WTC11 (cell line): ENCODE results near the gene ASIC3. TPM values are rescaled to one million over a fixed set of nuclear protein-coding genes. Genes with fewer than 3 reads are reported as not detected.

Source experiments
- ATAC-seq: fragments of 200-7000 bp; cut with Tn5 transposase; 2 replicates; pipeline ENCODE4 v1.10.0; 2021; ENCODE audit warnings: mild to moderate bottlenecking, moderate library complexity
- CTCF ChIA-PET: fragments of 300-600 bp; sonication (Branson Sonifier 250); formaldehyde crosslinking; loops from one replicate; lab custom pipeline; 2021; ENCODE audit warnings: antibody characterized with exemption; lab: Charles Lee
- POLR2A ChIA-PET: fragments of 350-600 bp; sonication (Branson Sonifier 250); formaldehyde crosslinking; loops from one replicate; lab custom pipeline; 2021; ENCODE audit warnings: antibody characterized with exemption; lab: Charles Lee
- DNase-seq: peaks from one replicate; pipeline ENCODE4 v3.0.0; 2021; ENCODE audit warnings: low spot score
- H3K27ac Mint-ChIP-seq: 2 replicates; pipeline ENCODE4 v1.8.0; 2021; ENCODE audit warnings: mixed read lengths
- H3K27me3 Mint-ChIP-seq: 2 replicates; pipeline ENCODE4 v1.8.0; 2021; ENCODE audit warnings: low read depth, mild to moderate bottlenecking, moderate library complexity, mixed read lengths
- H3K36me3 Mint-ChIP-seq: 2 replicates; pipeline ENCODE4 v1.8.0; 2021; ENCODE audit warnings: mixed read lengths
- H3K4me1 Mint-ChIP-seq: 2 replicates; pipeline ENCODE4 v1.8.0; 2022; ENCODE audit warnings: mixed read lengths
- H3K4me3 Mint-ChIP-seq: 2 replicates; pipeline ENCODE4 v1.8.0; 2021; ENCODE audit warnings: mild to moderate bottlenecking, moderate library complexity, mixed read lengths
- H3K9me3 Mint-ChIP-seq: 2 replicates; pipeline ENCODE4 v1.8.0; 2021; ENCODE audit warnings: mixed read lengths
- CREB1 ChIP-seq: sonication (generic); formaldehyde crosslinking; IDR thresholded peaks from 2 replicates; pipeline ENCODE4 v1.8.0; 2023; ENCODE audit warnings: mild to moderate bottlenecking, missing genetic modification reagents
- CREM ChIP-seq: sonication (generic); formaldehyde crosslinking; IDR thresholded peaks from 2 replicates; pipeline ENCODE4 v1.8.1; 2022; ENCODE audit warnings: mild to moderate bottlenecking, missing genetic modification reagents, moderate library complexity
- ERG ChIP-seq: fragments of 250-450 bp; sonication (Bioruptor Pico); IDR thresholded peaks from 2 replicates; pipeline ENCODE4 v1.8.0; 2021; ENCODE audit warnings: mild to moderate bottlenecking
- ETV6 ChIP-seq: sonication (generic); formaldehyde crosslinking; IDR thresholded peaks from 2 replicates; pipeline ENCODE4 v1.8.1; 2022; ENCODE audit warnings: mild to moderate bottlenecking, missing genetic modification reagents
- JAZF1 ChIP-seq: fragments of 250-450 bp; sonication (Bioruptor Pico); IDR thresholded peaks from 2 replicates; pipeline ENCODE4 v1.9.0; 2021; ENCODE audit warnings: moderate library complexity, mild to moderate bottlenecking, inconsistent platforms
- MYBL2 ChIP-seq: sonication (generic); formaldehyde crosslinking; IDR thresholded peaks from 2 replicates; pipeline ENCODE4 v1.8.1; 2023; ENCODE audit warnings: mild to moderate bottlenecking, moderate library complexity, missing genetic modification reagents
- NFATC4 ChIP-seq: fragments of 250-450 bp; sonication (Bioruptor Pico); IDR thresholded peaks from 2 replicates; pipeline ENCODE4 v1.9.0; 2021; ENCODE audit warnings: mild to moderate bottlenecking
- OVOL2 ChIP-seq: fragments of 250-450 bp; sonication (Bioruptor Pico); IDR thresholded peaks from 2 replicates; pipeline ENCODE4 v1.9.0; 2021; ENCODE audit warnings: mild to moderate bottlenecking, borderline replicate concordance
- TEAD1 ChIP-seq: sonication (generic); formaldehyde crosslinking; IDR thresholded peaks from 2 replicates; pipeline ENCODE4 v1.8.0; 2022; ENCODE audit warnings: mild to moderate bottlenecking, missing genetic modification reagents
- ZNF263 ChIP-seq: sonication (generic); formaldehyde crosslinking; IDR thresholded peaks from 2 replicates; pipeline ENCODE4 v1.8.1; 2022; ENCODE audit warnings: low read depth, mild to moderate bottlenecking, moderate library complexity, missing genetic modification reagents
- ZNF512 ChIP-seq: sonication (generic); formaldehyde crosslinking; IDR thresholded peaks from 2 replicates; pipeline ENCODE4 v1.8.1; 2022; ENCODE audit warnings: missing genetic modification reagents, borderline replicate concordance
- total RNA-seq: library from RNA; stranded (reverse); gene quantifications from 3 replicates; pipeline ENCODE4 v1.2.3, GENCODE V29; 2021
- TF ChIP-seq, protein P1 (sequence below): sonication (generic); formaldehyde crosslinking; IDR thresholded peaks from 2 replicates; pipeline ENCODE4 v1.8.1; 2022; ENCODE audit warnings: mild to moderate bottlenecking, moderate library complexity, missing genetic modification reagents
- TF ChIP-seq, protein P2 (sequence below): sonication (generic); formaldehyde crosslinking; IDR thresholded peaks from 2 replicates; pipeline ENCODE4 v1.8.0; 2022; ENCODE audit warnings: mild to moderate bottlenecking, missing genetic modification reagents
- TF ChIP-seq, protein P3 (sequence below): sonication (generic); formaldehyde crosslinking; IDR thresholded peaks from 2 replicates; pipeline ENCODE4 v1.8.0; 2022; ENCODE audit warnings: mild to moderate bottlenecking, missing genetic modification reagents
- TF ChIP-seq, protein P4 (sequence below): sonication (generic); formaldehyde crosslinking; conservative IDR thresholded peaks from 2 replicates; pipeline ENCODE4 v1.8.1; 2022; ENCODE audit warnings: mild to moderate bottlenecking, missing genetic modification reagents
- TF ChIP-seq, protein P5 (sequence below): sonication (generic); formaldehyde crosslinking; IDR thresholded peaks from 2 replicates; pipeline ENCODE4 v1.8.0; 2022; ENCODE audit warnings: mild to moderate bottlenecking, missing genetic modification reagents

Gene ASIC3
- total RNA-seq, 1 experiment from 2014 or later: 5.5 TPM

GRCh38 chr7:151083071-151083823 lies 34.9 kb downstream of the ASIC3 start, which contains the start of gene TMUB1 (continued):
- TF ChIP-seq, protein P1, sequence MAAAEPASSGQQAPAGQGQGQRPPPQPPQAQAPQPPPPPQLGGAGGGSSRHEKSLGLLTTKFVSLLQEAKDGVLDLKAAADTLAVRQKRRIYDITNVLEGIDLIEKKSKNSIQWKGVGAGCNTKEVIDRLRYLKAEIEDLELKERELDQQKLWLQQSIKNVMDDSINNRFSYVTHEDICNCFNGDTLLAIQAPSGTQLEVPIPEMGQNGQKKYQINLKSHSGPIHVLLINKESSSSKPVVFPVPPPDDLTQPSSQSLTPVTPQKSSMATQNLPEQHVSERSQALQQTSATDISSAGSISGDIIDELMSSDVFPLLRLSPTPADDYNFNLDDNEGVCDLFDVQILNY (CRISPR knock-in tag): peak; percentile 53; the same call in 1 of the 2 replicates
- peak; percentile 28; the same call in 1 of the 2 replicates for TF ChIP-seq TEAD1 (CRISPR knock-in tag)
- TF ChIP-seq ERG (CRISPR knock-in tag): no peak
- TF ChIP-seq, protein P2, sequence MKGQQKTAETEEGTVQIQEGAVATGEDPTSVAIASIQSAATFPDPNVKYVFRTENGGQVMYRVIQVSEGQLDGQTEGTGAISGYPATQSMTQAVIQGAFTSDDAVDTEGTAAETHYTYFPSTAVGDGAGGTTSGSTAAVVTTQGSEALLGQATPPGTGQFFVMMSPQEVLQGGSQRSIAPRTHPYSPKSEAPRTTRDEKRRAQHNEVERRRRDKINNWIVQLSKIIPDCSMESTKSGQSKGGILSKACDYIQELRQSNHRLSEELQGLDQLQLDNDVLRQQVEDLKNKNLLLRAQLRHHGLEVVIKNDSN (CRISPR knock-in tag): 0 out of 2 replicates have a peak, but pooled peaks have one; percentile 13
- TF ChIP-seq, protein P3, sequence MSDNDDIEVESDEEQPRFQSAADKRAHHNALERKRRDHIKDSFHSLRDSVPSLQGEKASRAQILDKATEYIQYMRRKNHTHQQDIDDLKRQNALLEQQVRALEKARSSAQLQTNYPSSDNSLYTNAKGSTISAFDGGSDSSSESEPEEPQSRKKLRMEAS (CRISPR knock-in tag): peak; percentile 65; the same call in 1 of the 2 replicates
- TF ChIP-seq ETV6 (CRISPR knock-in tag): peak; percentile 58; the same call in 1 of the 2 replicates
- no peak for TF ChIP-seq OVOL2
- 0 out of 2 replicates have a peak, but pooled peaks have one; percentile 49 for TF ChIP-seq CREM (CRISPR knock-in tag)
- TF ChIP-seq ZNF512 (CRISPR knock-in tag): no peak
- no peak for TF ChIP-seq MYBL2
- TF ChIP-seq JAZF1 (CRISPR knock-in tag): no peak
- TF ChIP-seq, protein P4, sequence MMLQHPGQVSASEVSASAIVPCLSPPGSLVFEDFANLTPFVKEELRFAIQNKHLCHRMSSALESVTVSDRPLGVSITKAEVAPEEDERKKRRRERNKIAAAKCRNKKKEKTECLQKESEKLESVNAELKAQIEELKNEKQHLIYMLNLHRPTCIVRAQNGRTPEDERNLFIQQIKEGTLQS (CRISPR knock-in tag): no peak
- no peak for TF ChIP-seq CREB1 (CRISPR knock-in tag)
- no peak for TF ChIP-seq NFATC4 (CRISPR knock-in tag)
- no peak for TF ChIP-seq ZNF263 (CRISPR knock-in tag)
- TF ChIP-seq, all 79 proteins: peak for 8

DNA sequence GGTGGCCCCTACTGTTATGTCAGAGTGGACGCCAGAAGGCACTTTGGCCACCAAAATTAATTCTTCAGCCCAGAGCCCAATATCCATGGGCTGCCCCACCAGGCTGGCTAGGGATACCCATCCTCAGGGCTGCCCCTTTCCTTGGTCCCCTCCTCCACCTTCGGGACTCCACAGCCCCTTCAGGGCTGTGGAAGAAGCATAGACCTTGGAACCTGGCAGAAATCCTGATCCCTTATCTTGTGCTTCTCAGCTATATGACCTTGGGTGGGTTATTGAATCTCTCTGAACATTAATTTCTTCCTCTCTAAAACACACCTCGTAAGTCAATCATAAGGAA lies 35.5 kb downstream of the ASIC3 start:
- Mint-ChIP-seq H3K4me3 (peak overlapping the region; percentile 87), H3K27ac (no peak overlapping the region), H3K9me3 (no peaks in the 10 kb centered on the region), H3K27me3 (peaks cover 10% of the 10 kb centered on the region), H3K36me3 (no peaks in the 10 kb centered on the region), H3K4me1 (peaks cover 37% of the 10 kb centered on the region)
- ATAC-seq (no peak), DNase-seq (no peak)
- CTCF ChIA-PET: interaction anchor here (1.0 to 1.9 kb wide), 5 partner anchors 28 to 75 kb away, joined by 3 to 5 read pairs (median 5); no protein-coding TSS in a partner anchor
- TF ChIP-seq, protein P5, sequence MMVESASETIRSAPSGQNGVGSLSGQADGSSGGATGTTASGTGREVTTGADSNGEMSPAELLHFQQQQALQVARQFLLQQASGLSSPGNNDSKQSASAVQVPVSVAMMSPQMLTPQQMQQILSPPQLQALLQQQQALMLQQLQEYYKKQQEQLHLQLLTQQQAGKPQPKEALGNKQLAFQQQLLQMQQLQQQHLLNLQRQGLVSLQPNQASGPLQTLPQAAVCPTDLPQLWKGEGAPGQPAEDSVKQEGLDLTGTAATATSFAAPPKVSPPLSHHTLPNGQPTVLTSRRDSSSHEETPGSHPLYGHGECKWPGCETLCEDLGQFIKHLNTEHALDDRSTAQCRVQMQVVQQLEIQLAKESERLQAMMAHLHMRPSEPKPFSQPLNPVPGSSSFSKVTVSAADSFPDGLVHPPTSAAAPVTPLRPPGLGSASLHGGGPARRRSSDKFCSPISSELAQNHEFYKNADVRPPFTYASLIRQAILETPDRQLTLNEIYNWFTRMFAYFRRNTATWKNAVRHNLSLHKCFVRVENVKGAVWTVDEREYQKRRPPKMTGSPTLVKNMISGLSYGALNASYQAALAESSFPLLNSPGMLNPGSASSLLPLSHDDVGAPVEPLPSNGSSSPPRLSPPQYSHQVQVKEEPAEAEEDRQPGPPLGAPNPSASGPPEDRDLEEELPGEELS (CRISPR knock-in tag): no peak
- POLR2A ChIA-PET: interaction anchor here (1.9 kb wide), 1 partner anchor 21 kb away, joined by 7 read pairs; no protein-coding TSS in a partner anchor
